Caco-2 (cell line): ENCODE measurements around the gene STEAP1. TPM values are rescaled to one million over a fixed set of nuclear protein-coding genes. Genes with fewer than 3 reads are reported as not detected.

Experiments used
- BruUV-seq: library from RNA; stranded (reverse); fragments of 400-500 nt; replicated peaks from 2 replicates; lab custom pipeline; 2021; lab: Mats Ljungman, UMichigan
- CTCF ChIA-PET: fragments of 300-600 bp; sonication (Branson Sonifier 250); formaldehyde crosslinking; loops from one replicate; lab custom pipeline; 2022; ENCODE audit warnings: antibody characterized with exemption; lab: Charles Lee
- POLR2A ChIA-PET: fragments of 300-600 bp; sonication (Branson Sonifier 250); formaldehyde crosslinking; loops from one replicate; lab custom pipeline; 2022; ENCODE audit warnings: antibody characterized with exemption; lab: Charles Lee
- DNase-seq, 2 experiments: peaks; one replicate each; pipeline versions ENCODE4 v3.0.0 to v3.0.0-alpha.2; 2020 to 2022
- H3K27me3 ChIP-seq: replicated peaks from 2 replicates; pipeline ENCODE4 v1.6.0; 2011; ENCODE audit warnings: low read length; ENCODE audit not compliant: control insufficient read depth, insufficient read depth
- H3K36me3 ChIP-seq: 2 replicates; pipeline ENCODE4 v1.5.1; 2011; ENCODE audit warnings: low read length; ENCODE audit not compliant: control insufficient read depth, insufficient read depth
- H3K4me1 ChIP-seq: fragments of 250-450 bp; sonication (Bioruptor Pico); 2 replicates; pipeline ENCODE4 v1.5.1; 2020; ENCODE audit warnings: mild to moderate bottlenecking
- H3K4me3 ChIP-seq: 2 replicates; pipeline ENCODE4 v1.5.1; 2011; ENCODE audit warnings: low read depth, mild to moderate bottlenecking, control low read depth, low read length
- H3K9me3 ChIP-seq: fragments of 250-450 bp; sonication (Bioruptor Pico); 2 replicates; pipeline ENCODE4 v1.5.1; 2020; ENCODE audit warnings: mild to moderate bottlenecking, moderate library complexity
- H3K27ac Mint-ChIP-seq: one replicate; pipeline ENCODE4 v1.8.0; 2022; ENCODE audit warnings: mixed read lengths; ENCODE audit not compliant: unreplicated experiment
- H3K27me3 Mint-ChIP-seq: one replicate; pipeline ENCODE4 v1.8.0; 2022; ENCODE audit warnings: mixed read lengths; ENCODE audit not compliant: insufficient read depth, unreplicated experiment
- H3K36me3 Mint-ChIP-seq: one replicate; pipeline ENCODE4 v1.8.0; 2022; ENCODE audit warnings: mild to moderate bottlenecking, mixed read lengths; ENCODE audit not compliant: insufficient read depth, unreplicated experiment
- H3K4me1 Mint-ChIP-seq: one replicate; pipeline ENCODE4 v1.8.0; 2022; ENCODE audit warnings: low read depth, mixed read lengths; ENCODE audit not compliant: unreplicated experiment
- H3K4me3 Mint-ChIP-seq: one replicate; pipeline ENCODE4 v1.8.0; 2022; ENCODE audit warnings: mild to moderate bottlenecking, moderate library complexity, mixed read lengths; ENCODE audit not compliant: unreplicated experiment
- H3K9me3 Mint-ChIP-seq: one replicate; pipeline ENCODE4 v1.8.0; 2022; ENCODE audit warnings: mixed read lengths; ENCODE audit not compliant: unreplicated experiment
- CTCF ChIP-seq, 2 experiments: fragments of 200-600 bp in 1 of 2; IDR thresholded peaks; 1 replicate in 1 of 2; 2 replicates in 1 of 2; pipeline versions ENCODE4 v1.5.1 to v1.8.0; 2011 to 2022; ENCODE audit warnings: antibody characterized with exemption in 1 of 2, control low read depth in 1 of 2, inconsistent platforms in 1 of 2, low read depth in 1 of 2, low read length in 1 of 2, mild to moderate bottlenecking in 1 of 2, moderate library complexity in 1 of 2; ENCODE audit not compliant: insufficient read depth in 1 of 2, severe bottlenecking in 1 of 2, unreplicated experiment in 1 of 2
- intact Hi-C: fragments of 100-400 bp; cut with micrococcal nuclease; formaldehyde crosslinking; loops from one replicate; pipeline ENCODE4 v1.10.0; 2022; ENCODE audit not compliant: unreplicated experiment
- total RNA-seq: library from RNA; stranded (reverse); gene quantifications from 2 replicates; pipeline ENCODE4 v1.2.3, GENCODE V29; 2022

STEAP1 gene
- total RNA-seq, 1 experiment from 2014 or later: 30.2 TPM

GRCh38 chr7:90201500-90202195 lies 47.4 kb downstream of the STEAP1 start:
- H3K4me1 Mint-ChIP-seq: no peaks in the 10 kb centered on the region
- POLR2A ChIA-PET: no interaction called here
- CTCF ChIA-PET: no interaction called here
- no peak for TF ChIP-seq CTCF (IDR thresholded peaks at IDR 0.05; ENCODE audit: insufficient read depth in 1 of 2, low read depth in 1 of 2, low read length in 1 of 2, severe bottlenecking in 1 of 2, unreplicated experiment in 1 of 2)
- H3K9me3 ChIP-seq: no peaks in the 10 kb centered on the region; the same call in 1 of the 2 replicates
- no peaks in the 10 kb centered on the region for H3K27me3 Mint-ChIP-seq
- no peak overlapping the region for H3K4me3 ChIP-seq
- no peak overlapping the region for H3K4me3 Mint-ChIP-seq
- no peak for DNase-seq
- H3K36me3 ChIP-seq: no peaks in the 10 kb centered on the region
- no peaks in the 10 kb centered on the region for H3K36me3 Mint-ChIP-seq
- H3K9me3 Mint-ChIP-seq: no peaks in the 10 kb centered on the region
- no peak overlapping the region for H3K27ac Mint-ChIP-seq
- no peaks in the 10 kb centered on the region for H3K27me3 ChIP-seq
- intact Hi-C loops: no loop called here
- no peaks in the 10 kb centered on the region for H3K4me1 ChIP-seq
- no TSS peak for BruUV-seq

- Mint-ChIP-seq H3K9me3 (no peaks in the 10 kb centered on the region), H3K27me3 (no peaks in the 10 kb centered on the region), H3K4me3 (no peak overlapping the region), H3K4me1 (no peaks in the 10 kb centered on the region), H3K36me3 (no peaks in the 10 kb centered on the region), H3K27ac (no peak overlapping the region)
- Histone ChIP-seq H3K4me1 (0 out of 2 replicates have a peak, but pooled peaks cover 8% of the 10 kb centered on the region), H3K4me3 (no peak overlapping the region), H3K27me3 (no peaks in the 10 kb centered on the region), H3K9me3 (no peaks in the 10 kb centered on the region), H3K36me3 (no peaks in the 10 kb centered on the region)
- intact Hi-C loops: no loop called here
- ChIA-PET CTCF (no interaction called here), POLR2A (no interaction called here)
- DNase-seq: no peak
- no TSS peak for BruUV-seq
- TF ChIP-seq CTCF (IDR thresholded peaks at IDR 0.05; ENCODE audit: insufficient read depth in 1 of 2, low read depth in 1 of 2, low read length in 1 of 2, severe bottlenecking in 1 of 2, unreplicated experiment in 1 of 2): no peak
These were observed 53.7 kb downstream of the STEAP1 start for GRCh38 chr7:90207956-90208355.

GRCh38 chr7:90209776-90210175 lies 55.5 kb downstream of the STEAP1 start:
- no peak overlapping the region for H3K4me3 Mint-ChIP-seq
- no peaks in the 10 kb centered on the region for H3K27me3 ChIP-seq
- POLR2A ChIA-PET: interaction anchor here (0.6 kb wide), 1 partner anchor 166 kb away, joined by 3 read pairs; no protein-coding TSS in a partner anchor
- H3K36me3 Mint-ChIP-seq: no peaks in the 10 kb centered on the region
- DNase-seq: no peak
- no peak overlapping the region for H3K27ac Mint-ChIP-seq
- TF ChIP-seq CTCF (IDR thresholded peaks at IDR 0.05; ENCODE audit: insufficient read depth in 1 of 2, low read depth in 1 of 2, low read length in 1 of 2, severe bottlenecking in 1 of 2, unreplicated experiment in 1 of 2): no peak
- BruUV-seq: no TSS peak
- intact Hi-C loops: loop anchor here (2.0 kb wide), 1 partner anchor 53 kb away; no protein-coding TSS in a partner anchor
- no peaks in the 10 kb centered on the region for H3K9me3 Mint-ChIP-seq
- H3K36me3 ChIP-seq: no peaks in the 10 kb centered on the region
- H3K27me3 Mint-ChIP-seq: no peaks in the 10 kb centered on the region
- 0 out of 2 replicates have a peak, but pooled peaks cover 8% of the 10 kb centered on the region for H3K4me1 ChIP-seq
- H3K4me3 ChIP-seq: no peak overlapping the region
- CTCF ChIA-PET: no interaction called here
- no peaks in the 10 kb centered on the region for H3K9me3 ChIP-seq
- no peaks in the 10 kb centered on the region for H3K4me1 Mint-ChIP-seq
